Loucy (cell line): Measurements from ENCODE around the gene DCXR.

Source experiments
- EZH2phosphoT487 ChIP-seq: fragments of 200-600 bp; IDR thresholded peaks from 2 replicates; pipeline ENCODE4 v1.6.1; 2018; ENCODE audit warnings: antibody characterized with exemption, mild to moderate bottlenecking, moderate library complexity, borderline replicate concordance
- TF ChIP-seq, protein P1 (sequence below): fragments of 200-600 bp; sonication (generic); conservative IDR thresholded peaks from 2 replicates; pipeline ENCODE4 v1.5.1; 2014; ENCODE audit warnings: mild to moderate bottlenecking, antibody characterized with exemption, low read length

DNA sequence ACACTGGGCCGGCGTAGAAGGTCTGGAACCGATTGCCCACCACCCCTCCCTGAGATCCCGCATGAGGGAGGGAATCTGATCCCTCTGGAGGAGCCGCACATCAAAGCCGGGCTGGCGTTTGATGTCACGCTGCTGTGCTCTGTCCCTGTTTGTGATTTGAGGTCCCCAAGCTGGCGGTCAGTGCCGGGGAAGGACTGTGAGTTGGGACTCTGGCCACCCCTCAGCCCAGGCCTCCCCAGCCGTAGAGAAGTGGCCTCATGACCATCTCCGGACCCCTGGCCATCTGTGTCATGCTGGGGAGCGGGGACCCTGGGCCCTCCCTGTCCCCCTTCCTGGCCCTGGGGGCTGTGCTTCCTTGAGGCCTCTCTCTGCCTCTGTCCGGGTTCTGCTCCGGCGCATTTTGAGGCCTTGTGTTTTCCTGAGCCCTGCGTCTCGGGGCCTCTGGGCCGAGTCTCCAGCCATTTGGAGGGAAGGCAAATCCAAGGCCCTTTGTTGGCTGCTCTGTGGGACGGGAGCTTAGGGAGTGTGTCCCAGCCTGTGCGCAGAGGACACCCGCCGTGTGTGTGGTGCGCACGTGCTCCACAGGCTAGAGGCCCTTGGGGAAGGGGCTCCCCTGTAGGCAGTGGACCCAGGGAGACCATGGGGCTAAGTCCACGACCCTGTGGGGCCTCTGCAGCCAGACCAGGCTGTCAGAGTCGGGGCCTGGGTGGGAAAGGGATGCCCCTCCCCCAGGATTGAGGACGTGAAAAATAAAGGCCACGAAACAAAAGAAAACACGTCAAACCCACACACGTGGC is 45.0 kb downstream of the DCXR start:
- TF ChIP-seq EZH2phosphoT487, result no peak
- TF ChIP-seq, protein P1, sequence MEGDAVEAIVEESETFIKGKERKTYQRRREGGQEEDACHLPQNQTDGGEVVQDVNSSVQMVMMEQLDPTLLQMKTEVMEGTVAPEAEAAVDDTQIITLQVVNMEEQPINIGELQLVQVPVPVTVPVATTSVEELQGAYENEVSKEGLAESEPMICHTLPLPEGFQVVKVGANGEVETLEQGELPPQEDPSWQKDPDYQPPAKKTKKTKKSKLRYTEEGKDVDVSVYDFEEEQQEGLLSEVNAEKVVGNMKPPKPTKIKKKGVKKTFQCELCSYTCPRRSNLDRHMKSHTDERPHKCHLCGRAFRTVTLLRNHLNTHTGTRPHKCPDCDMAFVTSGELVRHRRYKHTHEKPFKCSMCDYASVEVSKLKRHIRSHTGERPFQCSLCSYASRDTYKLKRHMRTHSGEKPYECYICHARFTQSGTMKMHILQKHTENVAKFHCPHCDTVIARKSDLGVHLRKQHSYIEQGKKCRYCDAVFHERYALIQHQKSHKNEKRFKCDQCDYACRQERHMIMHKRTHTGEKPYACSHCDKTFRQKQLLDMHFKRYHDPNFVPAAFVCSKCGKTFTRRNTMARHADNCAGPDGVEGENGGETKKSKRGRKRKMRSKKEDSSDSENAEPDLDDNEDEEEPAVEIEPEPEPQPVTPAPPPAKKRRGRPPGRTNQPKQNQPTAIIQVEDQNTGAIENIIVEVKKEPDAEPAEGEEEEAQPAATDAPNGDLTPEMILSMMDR, result no peak
